NCI-H2081 treated with DMSO at 0.1 percent for 48 hours (cell line): Measurements from ENCODE around the gene AANAT.
A peak's percentile ranks its signal among the peaks of the same experiment; 100 is the strongest.

Experiments
- DNase-seq: peaks from one replicate; lab custom pipeline; 2025; lab: John Stamatoyannopoulos, UW

Gene AANAT

DNA sequence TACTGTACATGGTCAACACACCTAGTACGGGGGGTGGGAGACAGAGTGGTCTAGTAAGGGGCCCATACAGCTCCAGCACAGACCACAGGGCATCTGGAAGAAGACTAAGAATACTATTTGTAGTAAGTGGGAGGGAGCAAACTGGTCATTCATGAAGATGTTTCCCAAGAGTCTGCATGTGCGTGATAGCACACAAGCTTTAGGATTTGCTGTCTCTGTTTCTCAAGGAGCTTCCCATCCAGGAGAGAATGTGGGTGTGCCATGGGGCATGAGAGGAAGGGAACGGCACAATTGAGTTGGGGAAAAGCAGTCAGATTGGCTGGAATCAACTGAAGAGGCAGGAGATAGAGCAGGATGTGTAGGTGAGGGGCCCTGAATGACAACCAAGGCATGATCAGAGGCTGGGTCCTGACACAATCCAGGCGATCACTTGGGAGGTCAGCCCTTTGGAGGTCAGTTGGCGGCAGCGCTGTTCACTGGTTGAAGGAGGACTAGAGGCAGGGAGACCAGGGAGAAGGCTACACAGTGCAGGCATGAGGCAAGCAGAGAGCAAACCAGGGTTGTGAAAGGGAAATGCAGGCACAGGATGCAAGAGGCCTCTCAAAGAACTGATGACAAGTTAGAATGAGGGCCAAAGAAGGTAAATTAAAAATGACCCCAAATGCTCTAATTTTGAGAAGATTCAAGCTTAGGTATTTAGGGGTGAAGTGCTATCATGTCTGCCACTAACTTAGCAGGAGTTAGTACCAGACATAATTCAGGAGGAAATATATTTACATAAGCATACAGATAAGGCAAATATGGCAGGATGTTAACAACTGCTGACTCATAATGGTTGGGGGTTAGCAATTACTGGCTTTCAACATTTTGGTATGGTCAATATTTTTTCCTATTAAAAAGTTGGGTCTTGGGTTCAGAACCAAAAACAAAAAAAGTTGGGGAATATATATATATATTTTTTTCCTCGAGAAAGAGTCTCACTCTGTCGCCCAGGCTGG, 24.8 kb upstream of the AANAT start:
- DNase-seq, result no peak

DNA sequence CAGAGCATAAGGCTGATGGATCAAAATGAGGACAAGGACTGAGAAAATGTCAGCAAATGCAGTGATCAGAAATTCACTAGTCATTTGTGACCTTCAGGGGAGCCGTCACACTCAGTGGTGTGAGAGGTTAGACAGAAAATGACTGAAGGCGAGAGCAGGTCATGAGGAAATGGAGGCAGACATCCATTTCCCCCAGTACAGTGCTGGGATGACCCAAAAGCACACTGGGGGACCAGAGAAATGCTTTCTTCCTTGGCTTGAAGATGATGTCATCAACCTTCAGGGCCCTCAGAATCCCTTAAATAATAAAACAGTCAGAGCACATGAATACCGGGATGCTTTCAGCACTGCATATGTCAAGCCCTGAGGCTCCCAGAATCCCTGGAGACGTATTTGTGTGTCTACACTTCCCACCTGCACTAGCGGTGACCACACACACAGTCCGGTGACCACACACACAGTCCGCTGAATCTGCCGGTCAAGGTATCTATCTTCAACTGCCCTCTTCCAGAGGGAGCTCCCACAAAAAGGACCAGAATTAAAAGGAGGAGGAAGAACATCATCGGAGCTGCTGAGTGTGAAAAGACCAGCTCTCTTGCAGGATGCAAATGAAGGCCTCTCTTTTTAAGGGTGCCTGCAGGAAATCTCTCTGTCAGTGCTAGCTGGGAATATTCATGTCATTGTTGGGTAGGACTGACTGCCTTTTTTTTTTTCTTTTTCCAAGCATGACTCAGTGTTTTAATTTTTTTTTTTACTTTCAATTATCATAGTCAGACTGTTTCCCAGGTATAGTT, 22.7 kb upstream of the AANAT start:
- no peak for DNase-seq

DNA sequence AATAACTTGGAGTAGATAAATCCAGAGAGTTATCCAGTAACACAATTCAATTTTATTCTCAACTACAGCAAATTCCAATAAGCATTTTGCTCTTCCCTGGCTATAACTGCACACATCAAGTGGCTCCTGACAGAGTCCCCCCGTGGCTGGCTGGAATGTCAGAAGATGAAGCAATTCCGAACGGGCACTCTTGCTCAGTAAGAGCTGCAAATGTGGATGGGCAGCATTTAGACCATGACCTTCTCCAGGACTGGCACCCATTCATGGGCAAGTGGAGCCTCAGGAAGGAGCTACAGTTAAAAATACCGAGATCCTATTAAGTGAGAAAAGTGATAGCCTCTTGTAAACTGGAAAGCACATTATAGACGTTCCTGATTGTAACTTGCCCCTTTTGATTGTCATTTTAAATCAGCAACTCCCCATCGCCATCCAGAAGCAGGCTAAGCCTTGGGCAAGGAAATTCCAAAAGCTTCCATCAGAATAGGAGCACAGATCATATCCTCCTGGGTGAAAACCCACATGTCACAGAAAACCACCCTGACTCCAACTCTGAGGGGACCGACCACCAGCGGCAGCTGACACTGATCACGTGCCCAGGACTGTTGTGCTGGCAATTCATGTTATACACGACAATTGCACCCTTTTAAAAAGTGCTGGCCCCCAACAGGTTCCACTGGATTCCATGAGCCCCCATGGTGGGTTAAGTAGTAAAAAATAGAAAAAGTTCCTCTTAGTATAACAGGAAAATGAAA, 21.5 kb upstream of the AANAT start:
- no peak for DNase-seq

DNA sequence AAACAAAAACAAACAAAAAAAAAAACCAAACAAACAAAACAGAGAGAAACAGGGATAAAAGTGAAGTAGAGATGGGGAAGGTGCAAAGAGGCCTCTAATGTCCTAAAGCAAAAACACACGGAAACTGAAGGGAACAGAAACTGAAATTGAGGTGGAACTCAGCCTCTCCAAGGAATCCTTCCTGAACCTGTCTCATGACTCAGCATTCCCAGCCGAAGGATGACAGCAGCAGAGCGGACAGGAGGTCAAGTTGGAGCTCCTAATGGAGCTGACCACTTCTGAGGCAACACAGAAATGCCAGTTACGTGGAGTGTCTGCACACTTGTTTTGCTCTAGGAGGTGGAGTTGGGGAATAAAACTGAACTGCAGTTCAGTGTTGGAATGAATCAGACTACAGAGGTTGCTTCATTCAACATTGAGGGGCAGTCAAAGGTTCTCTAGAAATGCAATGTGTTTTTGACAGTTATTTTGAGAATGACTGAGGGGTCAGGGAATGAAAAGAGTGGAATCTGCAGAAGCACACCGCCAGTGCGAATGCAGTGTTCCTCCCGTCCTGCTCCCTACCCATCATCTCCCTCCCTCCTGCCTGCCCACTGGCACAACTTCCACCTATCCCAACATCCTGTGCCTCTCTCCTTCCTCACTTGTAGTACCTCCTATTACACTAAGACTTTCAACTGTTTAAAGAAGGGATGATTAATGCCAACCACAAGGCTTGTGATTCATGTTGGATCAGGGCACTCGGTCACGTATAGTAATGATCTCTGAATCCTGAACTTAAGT, 20.8 kb upstream of the AANAT start:
- DNase-seq, result no peak

DNA sequence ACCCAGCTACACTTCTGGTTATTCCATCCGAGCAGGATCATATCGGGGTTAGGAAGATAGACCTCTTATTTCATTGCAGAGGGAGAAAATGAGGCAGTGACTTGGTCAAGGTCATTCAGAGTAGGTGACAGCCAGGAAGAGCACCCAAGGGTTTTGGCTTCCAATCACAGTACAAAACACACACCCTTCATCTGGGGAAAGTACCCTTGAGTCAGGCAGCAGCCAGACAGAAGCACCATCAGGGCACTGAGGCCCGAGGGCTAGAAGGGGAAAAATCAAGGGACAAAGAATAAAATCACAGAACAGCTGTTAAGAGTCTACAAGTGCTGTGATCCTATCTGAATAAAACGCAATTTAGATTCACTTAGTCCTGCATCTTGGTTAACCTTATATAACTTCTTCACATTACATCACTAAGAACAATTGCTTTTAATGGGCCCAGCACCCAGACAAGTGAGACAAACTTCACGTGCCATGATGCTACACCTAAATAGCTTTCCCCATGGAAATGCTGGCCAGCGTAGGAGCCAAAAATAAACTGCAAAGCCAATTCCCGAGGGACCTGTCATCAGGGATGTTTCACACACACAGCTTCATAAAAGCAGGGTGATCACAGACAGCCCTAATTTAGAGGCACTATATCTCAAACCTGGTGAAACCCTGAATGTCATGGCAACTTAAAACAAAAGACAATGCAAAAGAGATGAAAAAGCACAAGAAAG, 19.3 kb upstream of the AANAT start:
- DNase-seq, result no peak

DNA sequence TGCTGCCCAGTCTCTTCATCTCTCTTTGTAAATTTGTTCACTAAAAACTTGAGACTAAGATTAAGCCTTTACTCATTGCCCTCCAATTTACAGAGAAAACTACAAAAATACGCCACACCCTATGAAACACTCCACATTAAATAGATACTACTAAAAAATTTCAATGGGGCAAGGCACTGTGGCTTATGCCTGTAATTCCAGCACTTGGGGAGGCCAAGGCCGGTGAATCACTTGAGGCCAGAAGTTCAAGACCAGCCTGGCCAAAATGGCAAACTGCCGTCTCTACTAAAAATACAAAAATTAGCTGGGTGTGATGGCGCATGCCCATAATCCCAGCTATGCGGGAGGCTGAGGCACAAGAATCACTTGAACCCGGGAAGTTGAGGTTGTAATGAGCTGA, 18.3 kb upstream of the AANAT start:
- DNase-seq, result no peak

DNA sequence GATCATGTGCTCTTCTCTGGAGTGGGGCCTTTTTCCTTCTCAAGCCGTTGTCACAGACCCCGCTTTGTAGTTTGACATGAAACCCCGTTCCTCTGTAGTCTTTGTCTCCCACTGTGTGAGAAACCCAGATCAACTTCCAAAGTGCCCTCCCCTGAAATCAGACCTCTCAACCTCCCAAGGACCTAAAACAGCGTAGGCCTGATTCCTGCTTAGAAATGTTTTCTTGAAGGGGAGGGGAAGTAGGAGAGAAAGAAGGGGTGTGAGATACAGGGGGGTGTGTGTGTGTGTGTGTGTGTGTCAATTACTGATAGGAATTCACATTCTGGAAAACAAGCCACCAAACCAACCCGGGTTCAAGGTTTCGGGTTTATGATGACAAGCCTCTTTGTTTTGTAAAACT, 15.9 kb upstream of the AANAT start:
- DNase-seq, result no peak

DNA sequence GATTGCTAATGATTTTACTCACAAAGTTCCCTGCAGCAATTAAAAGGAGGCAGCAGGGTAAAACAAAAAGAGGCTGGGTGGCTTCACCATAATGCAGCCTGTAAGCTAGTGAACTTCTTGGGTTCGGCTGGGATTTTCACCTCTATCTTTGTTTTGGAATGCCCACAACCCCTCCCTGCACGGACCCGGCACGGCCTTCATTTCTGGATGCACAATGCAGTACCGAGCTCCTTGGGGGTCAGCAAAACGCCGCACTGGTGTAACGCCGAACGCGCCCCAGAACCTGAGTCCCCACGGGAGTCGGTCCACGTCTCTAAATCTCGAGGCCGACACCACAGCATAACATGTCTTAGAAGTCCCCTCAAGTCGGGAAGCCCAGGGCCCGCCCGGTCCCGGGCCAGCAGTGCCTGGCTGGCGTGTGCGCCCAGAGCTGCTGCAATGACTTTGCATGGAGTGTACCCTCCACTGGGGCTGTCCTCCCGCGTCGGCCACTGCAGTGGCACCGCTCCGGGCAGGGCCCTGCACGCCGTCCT, 15.2 kb upstream of the AANAT start:
- no peak for DNase-seq

DNA sequence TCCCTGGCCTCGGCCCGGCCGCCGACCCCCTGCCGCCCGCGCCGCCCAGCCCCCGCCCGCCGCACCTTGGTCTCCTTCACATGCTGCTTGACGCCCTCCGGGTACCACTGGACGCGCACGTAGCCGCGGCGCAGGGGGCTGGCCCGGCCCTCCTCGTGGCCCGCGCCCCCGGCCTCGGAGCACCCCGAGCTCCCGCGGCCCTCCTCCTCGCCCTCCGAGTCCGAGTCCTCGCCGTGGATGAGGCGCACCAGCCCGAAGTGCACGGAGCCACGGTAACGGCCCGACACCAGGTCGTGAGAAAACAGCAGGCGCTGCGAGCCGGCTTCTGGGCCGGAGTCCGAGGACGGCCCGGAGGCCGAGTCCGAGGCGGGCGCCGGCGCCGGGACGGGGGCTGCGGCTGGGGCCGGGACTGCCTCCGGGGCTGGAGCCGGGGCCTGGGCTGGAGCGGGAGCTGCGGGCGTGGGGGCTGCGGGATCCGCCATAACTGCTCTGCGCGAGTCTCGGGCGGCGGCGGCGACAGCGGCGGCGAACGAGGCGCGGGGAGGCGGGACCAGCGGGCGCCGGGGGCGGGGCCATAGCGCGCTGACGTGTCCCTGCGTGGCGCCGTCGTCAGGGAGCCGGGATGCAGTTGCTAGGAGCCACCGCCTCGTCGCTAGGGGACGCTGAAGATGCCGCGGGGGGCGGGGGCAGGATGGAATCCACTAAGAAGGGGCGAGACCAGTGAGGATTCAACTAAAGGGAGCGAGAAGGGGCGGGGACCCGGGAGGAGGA, 14.6 kb upstream of the AANAT start, which contains the start of gene UBE2O:
Gene UBE2O (minus strand): TSS at position 493 of the 771 bp plus-strand sequence. CDS start 11 bp downstream, at position 482.
- DNase-seq, result peak; percentile 56

DNA sequence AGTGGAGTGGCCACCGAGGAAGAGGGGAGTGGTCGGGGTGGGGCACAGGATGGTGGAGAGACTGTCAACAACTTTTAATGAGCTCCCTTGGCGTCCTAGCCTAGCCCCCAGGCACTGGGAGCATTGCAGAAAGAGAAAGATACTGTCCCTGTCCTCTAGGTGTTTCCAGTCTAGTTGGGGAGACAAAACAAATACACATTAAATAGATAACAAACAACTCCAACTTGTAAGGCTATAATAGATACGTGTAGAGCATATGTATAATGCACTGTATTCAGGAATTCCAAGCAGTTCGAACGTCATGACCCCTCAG, 14.0 kb upstream of the AANAT start:
- DNase-seq, result no peak

DNA sequence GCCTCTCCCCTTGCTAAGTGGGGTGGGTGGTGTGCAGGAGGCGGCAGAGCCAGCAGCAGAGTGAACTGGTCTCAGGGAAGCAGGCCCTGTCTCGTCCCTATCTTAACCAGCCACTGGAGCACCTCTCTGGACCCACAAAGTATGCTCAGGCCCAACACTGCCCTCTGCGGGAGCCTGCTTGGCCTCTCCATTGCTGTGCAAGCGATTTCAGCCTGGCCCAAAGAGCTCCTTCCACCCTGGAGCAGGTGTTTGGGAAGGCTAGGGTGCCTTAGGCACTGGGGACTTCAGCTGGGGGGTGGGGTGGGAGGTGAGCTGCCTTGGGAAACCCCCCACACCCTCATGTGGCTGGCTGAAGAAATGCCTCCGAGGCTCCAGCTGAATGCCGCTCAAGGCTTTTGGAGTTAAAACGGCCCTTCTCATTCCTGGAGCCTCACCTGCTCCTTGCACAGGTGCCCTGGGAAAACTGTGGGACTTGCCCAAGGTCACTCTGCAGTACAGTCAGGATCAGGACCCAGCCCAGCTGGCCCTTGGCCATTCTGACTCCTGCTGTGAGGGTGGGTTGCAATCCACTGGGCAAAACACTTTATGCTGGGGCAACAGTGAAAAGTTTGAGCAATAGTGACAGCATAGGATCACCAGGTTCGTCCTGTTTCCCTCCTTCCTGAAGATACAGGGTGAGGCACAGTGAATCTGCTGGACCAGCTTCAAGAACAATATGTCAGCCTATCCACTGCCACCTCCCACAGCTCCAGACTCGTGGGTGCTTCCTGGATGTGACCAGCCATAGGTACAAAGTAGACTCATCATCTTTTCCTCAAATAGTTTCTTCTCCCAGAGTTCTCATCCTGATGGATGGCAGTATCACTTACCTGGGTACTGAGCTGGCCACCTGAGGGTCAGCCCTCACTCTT, 8.6 kb upstream of the AANAT start:
- DNase-seq, result no peak

DNA sequence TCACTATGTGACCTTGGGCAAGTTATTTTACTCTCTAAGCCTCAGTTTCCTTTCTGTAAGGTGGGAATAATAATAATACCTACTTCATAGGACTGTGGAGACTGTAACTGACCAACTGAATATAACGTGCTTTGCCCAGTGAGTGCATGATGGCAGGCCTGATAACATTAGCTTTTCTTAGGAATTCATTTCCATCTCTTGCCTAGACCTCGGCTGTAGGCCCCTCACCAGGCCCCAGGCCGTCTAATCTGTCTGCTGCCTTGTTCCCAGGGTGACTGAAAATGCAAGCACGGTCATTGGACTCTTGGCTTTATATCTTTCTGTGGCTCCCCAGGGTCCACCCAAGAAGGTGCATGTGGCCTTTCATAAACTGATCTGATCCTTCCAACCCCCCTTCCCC, 7.7 kb upstream of the AANAT start:
- DNase-seq, result no peak

DNA sequence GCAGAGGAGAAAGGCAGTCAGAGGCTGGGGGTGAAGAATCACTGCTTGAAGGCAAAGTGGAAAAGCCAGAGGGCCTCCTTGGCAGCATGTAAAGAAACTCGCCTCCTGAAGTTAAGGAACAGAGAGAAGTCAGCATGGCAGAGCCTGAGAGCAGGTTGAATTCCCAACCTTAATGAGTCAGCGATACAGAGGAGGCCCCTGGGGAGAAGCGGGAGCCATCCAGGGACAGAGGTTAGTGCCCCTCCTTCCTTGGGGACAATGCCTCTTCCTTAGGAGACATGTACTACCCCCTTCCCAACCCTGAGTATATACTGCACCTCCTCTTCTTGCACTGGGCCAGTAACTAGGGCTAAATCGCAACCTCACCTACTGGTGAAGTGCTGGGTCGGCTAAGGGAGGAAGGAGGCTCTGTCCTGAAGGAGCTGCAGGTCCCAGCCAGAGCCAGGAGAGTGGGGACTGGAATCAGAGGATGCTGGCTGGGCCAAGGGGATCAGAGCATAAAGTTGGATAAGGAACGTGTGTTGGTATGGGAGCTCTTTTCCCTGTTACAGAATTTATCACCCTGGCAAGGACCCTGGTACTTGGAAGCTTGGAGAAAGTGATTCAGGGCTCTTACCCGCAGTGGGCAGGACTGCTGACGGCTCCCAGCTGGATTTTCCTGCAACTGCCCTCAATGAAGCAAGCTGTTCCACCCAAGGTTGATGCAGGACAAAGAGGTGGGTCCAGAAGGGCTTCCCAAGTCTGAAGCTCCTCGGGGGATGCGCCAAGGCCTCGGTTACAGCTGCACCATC, 5.4 kb upstream of the AANAT start:
- no peak for DNase-seq

DNA sequence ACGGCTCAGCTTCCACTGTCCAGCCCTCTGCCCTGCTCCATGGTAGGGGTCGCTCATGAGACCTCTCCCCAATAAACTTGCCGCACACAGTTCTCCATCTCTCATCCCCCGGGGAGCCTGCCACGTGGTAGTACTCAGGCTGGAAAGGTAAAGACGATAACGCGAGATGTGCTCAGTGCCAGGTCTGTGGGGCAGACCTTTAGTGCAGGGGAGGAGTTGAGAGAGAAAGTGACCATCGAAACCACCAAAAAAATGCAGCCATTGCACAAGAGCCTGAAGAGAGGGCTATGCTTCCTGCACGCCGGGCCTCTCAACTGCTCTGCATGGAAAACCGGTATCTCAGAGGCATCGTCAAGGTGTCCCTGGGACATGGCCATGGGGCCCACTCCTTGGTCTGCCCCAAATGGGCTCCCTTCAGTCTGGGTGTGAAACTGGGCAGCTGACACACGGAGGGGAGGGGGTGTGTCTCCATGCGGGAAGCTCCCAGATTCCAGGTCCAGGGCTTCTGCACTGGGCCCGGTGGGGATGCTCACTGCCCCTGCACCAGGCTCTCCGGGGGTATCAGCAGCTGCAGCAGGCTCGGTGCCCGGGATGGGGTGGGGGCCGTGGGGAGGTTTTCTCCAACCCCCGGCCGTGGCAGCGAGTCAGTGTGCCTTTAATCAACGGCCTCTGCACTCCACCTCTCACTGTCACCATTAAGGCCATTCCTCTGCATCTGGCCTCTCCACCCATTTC, 4.7 kb upstream of the AANAT start:
- no peak for DNase-seq

DNA sequence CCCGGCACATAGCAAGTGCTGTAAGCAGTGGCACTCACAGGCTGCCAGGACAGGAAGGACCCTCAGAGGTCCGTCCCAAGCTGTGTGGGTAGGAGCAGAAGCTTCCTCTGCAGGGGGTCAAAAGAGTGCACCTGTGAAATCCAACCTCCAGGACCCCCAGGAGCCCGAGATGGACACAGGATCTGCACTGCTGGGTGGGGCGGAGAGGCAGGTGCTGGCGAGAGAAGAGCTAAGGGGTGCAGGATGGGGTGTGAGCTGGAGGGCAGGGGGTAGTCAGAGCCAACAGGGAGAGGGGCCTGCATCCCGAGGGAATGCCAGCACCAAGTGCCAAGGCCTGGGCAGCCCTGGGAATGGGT, 650 bp upstream of the AANAT start:
- no peak for DNase-seq

DNA sequence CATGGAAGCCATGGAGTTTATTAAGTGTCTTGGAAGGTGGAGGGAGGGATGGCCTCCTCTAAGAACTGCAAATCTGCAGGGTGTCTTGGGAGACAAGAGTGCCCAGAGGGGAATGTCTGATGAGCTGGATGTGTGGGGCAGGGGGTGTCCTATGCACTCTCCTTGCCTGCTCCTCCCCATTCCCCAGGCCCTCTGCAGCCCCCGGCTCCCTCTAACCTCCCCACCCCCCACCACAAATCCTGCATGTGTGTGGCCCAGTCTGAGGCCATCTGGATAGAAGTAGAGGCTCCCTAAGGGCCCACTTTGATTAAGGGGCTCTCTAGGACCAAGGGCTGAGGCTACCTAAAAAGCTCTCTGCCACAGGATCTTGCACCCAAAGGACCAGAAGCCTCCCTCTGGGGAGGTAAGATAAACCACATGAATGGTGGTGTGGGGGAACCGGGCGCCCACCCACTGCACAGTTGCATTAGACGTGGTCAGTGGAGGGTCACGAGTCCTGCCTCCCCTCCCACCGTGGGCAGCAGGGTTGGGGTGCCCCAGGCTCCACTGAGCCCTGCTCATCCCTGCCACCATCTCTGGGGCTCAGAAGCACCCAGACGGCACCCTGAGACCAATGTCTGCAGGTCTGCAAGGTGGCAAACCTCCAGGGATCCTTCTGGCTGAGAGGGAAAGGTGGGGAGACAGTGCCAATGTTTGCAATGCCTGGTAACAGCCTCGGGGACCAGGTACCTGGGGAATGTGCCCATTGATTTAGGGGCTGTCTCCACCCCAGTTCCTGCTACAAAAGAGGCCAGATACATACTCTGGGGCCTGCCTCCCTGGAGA, 618 bp downstream of the AANAT start:
- DNase-seq, result no peak

DNA sequence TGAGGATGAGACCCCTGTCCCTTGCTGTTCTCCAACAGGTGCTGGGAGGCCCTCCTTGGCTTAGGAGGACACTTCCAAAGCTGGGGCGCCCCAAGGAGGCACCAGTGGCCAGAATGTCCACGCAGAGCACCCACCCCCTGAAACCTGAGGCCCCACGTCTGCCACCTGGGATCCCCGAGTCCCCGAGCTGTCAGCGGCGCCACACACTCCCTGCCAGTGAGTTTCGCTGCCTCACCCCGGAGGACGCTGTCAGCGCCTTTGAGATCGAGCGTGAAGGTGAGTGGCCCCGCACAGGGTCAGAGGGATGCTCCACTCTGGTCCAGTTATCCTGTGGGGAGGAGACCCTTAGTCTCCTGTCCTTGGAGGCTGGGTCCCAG, 1.2 kb downstream of the AANAT start:
- DNase-seq, result no peak
